Mesothelial cell of epicardium (in vitro differentiated cells): ENCODE measurements around the gene C16orf86. TPM values are rescaled to one million over a fixed set of nuclear protein-coding genes. Genes with fewer than 3 reads are reported as not detected.
A peak's percentile ranks its signal among the peaks of the same experiment; 100 is the strongest.

Source experiments
- DNase-seq, 2 experiments: peaks; one replicate each; pipeline ENCODE4 v3.0.0; 2021; ENCODE audit warnings: low spot score in 2 of 2; ENCODE audit not compliant: unreplicated experiment in 2 of 2
- H3K27ac Mint-ChIP-seq: 2 replicates; pipeline ENCODE4 v1.8.0; 2021; ENCODE audit warnings: mixed read lengths
- H3K27me3 Mint-ChIP-seq: 2 replicates; pipeline ENCODE4 v1.8.0; 2021; ENCODE audit warnings: low read depth, mixed read lengths
- H3K36me3 Mint-ChIP-seq: 2 replicates; pipeline ENCODE4 v1.8.0; 2021; ENCODE audit warnings: mixed read lengths
- H3K4me1 Mint-ChIP-seq: 2 replicates; pipeline ENCODE4 v1.8.0; 2021; ENCODE audit warnings: mixed read lengths
- H3K4me3 Mint-ChIP-seq: 2 replicates; pipeline ENCODE4 v1.8.0; 2021; ENCODE audit warnings: mild to moderate bottlenecking, moderate library complexity, mixed read lengths
- H3K9me3 Mint-ChIP-seq: 2 replicates; pipeline ENCODE4 v1.8.0; 2021; ENCODE audit warnings: mixed read lengths
- total RNA-seq: library from RNA; stranded (reverse); gene quantifications from 3 replicates; pipeline ENCODE4 v1.2.1, GENCODE V29; 2021
- TF ChIP-seq, protein P1 (sequence below): fragments of 200-600 bp; sonication (generic); IDR thresholded peaks from one replicate; pipeline ENCODE4 v1.5.0; 2021; ENCODE audit warnings: antibody characterized with exemption; ENCODE audit not compliant: unreplicated experiment

Gene C16orf86
- total RNA-seq, 1 donor from 2014 or later, result 1.8 TPM

DNA sequence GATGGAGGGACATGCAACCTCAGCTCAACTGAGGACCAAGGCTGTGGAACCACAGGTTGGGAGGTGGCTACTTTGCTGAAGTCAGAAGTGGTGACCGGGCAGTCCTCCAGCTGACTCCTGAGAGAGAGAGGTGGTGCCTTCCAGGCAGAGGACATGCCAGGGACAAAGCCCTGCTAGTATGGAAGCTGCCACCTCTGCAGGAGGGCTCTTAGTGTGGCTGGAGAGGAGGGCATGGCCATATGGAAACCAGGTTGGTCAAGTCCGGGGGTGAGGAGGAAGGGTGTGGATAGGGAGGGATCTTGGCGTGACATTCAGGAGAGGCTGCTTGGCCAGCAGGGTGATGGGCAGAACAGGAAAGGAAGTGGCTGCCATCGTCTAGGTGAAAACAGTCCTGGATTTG, 5.7 kb downstream of the C16orf86 start:
- peaks cover 5% of the 10 kb centered on the region for H3K4me1 Mint-ChIP-seq
- TF ChIP-seq, protein P1, sequence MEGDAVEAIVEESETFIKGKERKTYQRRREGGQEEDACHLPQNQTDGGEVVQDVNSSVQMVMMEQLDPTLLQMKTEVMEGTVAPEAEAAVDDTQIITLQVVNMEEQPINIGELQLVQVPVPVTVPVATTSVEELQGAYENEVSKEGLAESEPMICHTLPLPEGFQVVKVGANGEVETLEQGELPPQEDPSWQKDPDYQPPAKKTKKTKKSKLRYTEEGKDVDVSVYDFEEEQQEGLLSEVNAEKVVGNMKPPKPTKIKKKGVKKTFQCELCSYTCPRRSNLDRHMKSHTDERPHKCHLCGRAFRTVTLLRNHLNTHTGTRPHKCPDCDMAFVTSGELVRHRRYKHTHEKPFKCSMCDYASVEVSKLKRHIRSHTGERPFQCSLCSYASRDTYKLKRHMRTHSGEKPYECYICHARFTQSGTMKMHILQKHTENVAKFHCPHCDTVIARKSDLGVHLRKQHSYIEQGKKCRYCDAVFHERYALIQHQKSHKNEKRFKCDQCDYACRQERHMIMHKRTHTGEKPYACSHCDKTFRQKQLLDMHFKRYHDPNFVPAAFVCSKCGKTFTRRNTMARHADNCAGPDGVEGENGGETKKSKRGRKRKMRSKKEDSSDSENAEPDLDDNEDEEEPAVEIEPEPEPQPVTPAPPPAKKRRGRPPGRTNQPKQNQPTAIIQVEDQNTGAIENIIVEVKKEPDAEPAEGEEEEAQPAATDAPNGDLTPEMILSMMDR, result no peak
- H3K27ac Mint-ChIP-seq, result no peak overlapping the region
- no peak overlapping the region for H3K4me3 Mint-ChIP-seq
- DNase-seq, result no peak
- H3K27me3 Mint-ChIP-seq, result no peaks in the 10 kb centered on the region
- H3K36me3 Mint-ChIP-seq, result peaks cover 6% of the 10 kb centered on the region
- H3K9me3 Mint-ChIP-seq, result no peaks in the 10 kb centered on the region

DNA sequence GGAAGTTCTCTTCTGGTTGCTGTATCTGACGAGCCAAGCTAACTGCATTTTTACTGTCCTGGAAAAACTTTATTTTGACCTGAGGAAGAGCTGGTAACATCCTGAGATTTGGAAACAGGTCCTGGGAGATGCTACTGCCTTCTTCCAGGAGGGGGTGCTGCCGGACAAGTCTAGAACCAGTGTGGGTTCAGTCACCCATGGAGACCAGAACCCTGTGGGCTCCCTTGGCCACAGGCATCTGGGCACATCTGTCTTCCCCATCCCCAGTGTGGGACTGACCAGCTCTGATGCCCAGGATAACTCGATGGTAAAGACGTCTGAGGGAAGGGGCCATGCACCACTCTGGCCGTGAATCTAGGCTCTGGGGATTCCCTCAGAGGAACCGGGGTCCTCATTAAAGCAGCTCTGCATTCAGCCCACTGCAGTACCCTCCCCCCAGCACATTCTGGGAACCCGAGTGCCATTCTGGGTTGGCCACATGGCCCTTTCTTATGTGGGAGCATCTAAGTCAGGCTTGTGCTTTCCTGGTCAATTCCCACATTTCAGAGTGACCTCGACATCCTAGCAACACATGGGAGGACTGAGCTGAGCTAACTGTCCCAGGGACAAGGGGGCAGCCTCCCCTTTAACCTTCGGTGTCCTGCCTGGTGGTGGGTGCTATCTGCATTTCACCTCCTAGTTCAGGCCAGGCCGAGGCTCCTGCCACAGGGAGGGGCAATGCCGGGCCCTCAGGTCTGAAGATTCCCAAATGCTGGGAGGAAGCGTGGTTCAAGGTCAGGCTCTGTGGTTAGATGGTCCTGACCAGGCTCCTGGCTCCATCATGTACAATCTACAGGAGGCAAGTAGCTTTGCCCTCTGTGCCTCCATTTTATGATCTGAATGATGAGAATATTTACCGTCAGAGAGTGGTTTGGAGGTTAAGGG, 6.4 kb downstream of the C16orf86 start:
- DNase-seq, result no peak
- H3K27ac Mint-ChIP-seq, result peak overlapping the region; percentile 56
- peaks cover 7% of the 10 kb centered on the region for H3K4me1 Mint-ChIP-seq
- H3K4me3 Mint-ChIP-seq, result no peak overlapping the region
- H3K36me3 Mint-ChIP-seq, result peaks cover 6% of the 10 kb centered on the region
- H3K9me3 Mint-ChIP-seq, result no peaks in the 10 kb centered on the region
- TF ChIP-seq, protein P1, result peak; percentile 43
- no peaks in the 10 kb centered on the region for H3K27me3 Mint-ChIP-seq

DNA sequence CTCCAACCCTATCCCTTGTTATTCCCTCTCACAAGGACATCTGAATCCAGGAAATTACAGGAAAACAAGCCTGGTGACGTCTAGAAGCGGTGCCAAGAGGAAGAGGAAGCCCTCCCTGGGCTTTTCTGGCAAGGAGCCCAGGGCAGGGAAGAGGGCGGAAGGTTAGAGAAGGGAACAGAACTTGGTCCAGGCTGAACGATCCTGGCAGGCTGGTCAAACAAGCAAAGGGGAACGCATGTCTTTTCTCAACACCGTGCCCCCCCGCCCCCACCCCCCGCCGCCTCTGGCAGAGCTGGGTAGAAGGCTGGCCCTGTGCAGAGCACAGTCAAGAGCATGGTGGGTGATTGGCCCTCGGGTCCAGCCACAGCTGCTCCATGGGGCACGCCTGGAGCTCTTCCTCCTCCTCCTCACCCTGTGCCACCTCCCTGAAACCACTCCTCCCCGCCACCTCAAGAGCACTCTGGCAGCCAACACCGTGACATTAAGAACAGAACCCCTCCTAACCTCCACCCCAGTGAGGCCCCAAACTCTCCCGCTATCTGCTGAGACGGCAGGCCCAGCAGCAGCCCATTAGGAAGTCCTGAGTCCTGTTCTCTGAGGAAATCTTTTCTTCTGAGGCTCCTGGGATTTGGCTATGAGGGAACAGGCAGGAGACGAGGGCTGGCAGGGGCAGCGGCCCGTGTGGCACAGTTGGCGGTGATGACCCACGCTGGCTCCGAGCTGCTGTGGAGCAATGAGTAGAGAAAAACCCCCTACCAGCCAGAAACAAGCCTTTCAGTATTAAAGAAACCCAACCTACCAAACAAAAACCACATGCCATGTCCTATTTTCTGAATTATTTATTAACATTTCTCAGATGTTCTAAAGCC, 7.3 kb downstream of the C16orf86 start:
- H3K36me3 Mint-ChIP-seq, result peaks cover 8% of the 10 kb centered on the region

DNA sequence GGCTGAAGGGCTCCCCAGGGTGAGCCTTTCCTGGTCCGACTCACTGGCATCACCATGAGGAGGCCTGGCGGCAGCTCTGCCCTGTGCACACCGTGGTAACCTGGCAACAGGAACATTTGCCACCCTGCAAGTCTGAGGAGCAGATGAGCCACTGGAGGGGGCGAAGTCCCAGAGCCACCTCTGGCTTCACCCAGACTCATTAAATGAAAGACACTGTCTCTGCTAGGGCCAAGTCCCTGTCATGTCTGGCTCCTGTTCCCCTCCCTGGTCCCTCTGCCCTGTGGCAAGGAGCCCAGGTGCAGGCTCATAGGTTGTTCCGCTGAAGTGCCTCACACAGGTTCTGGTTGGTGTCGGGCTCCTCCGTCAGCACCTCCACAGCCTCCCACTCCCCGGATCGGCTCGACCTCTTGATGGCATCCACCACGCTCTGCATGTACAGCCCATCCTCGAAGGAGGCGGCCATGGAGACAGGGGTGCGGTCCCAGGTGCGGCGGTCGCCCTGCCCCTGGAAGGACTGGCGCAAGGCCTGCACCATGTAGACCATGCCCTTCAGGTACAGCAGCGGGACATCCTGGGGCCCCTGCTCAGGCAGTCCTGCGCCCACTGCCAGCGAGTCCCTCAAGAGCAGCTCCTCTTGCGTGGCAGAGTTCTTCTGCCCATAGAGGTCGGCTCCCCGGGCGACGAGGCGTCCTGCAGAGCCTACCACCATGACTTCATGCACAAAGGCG, 8.4 kb downstream of the C16orf86 start:
- Mint-ChIP-seq H3K27me3 (no peaks in the 10 kb centered on the region), H3K9me3 (no peaks in the 10 kb centered on the region), H3K36me3 (peaks cover 8% of the 10 kb centered on the region), H3K27ac (no peak overlapping the region), H3K4me3 (no peak overlapping the region), H3K4me1 (peaks cover 6% of the 10 kb centered on the region)
- TF ChIP-seq, protein P1, result no peak
- no peak for DNase-seq

More for the DNA sequence above, 7.3 kb downstream of the C16orf86 start:
- H3K27ac Mint-ChIP-seq, result peak overlapping the region; percentile 79
- TF ChIP-seq, protein P1, result no peak
- no peaks in the 10 kb centered on the region for H3K27me3 Mint-ChIP-seq
- no peak overlapping the region for H3K4me3 Mint-ChIP-seq
- peaks cover 6% of the 10 kb centered on the region for H3K4me1 Mint-ChIP-seq
- no peak for DNase-seq
- no peaks in the 10 kb centered on the region for H3K9me3 Mint-ChIP-seq

DNA sequence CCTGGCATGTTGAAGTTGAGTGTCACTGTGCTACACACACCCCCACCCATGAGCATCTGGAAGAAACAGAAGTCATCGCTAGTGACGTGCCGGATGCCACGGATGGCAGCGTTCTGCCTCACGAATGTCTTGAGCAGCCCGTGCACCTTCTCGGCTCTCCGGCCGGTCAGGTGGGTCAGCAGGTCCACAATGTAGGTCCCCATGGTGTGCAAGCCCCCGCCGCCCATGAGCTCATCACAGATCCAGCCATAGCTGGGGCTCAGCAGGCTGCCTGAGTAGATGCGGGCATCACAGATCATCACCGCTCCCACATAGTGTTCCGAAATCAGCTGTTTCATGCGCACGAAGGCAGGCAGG, 8.9 kb downstream of the C16orf86 start:
- no peak overlapping the region for H3K27ac Mint-ChIP-seq

More for the DNA sequence above, 8.9 kb downstream of the C16orf86 start:
- Mint-ChIP-seq H3K4me1 (peaks cover 6% of the 10 kb centered on the region), H3K36me3 (peaks cover 8% of the 10 kb centered on the region), H3K27me3 (no peaks in the 10 kb centered on the region), H3K9me3 (no peaks in the 10 kb centered on the region), H3K4me3 (no peak overlapping the region)
- TF ChIP-seq, protein P1, result no peak
- DNase-seq, result no peak
